Thyroid gland (tissue), 4 donors: ENCODE data around the gene FRYL. TPM values are rescaled to one million over a fixed set of nuclear protein-coding genes. Genes with fewer than 3 reads are reported as not detected.

Experiments used
- DNase-seq, 2 donors: peaks; one replicate each; pipeline ENCODE4 v3.0.0-alpha.2; 2019
- H3K27ac ChIP-seq, 3 donors: fragments of 200-600 bp; sonication (generic); 1 replicate in 2 of 3; 2 replicates in 1 of 3; pipeline ENCODE4 v1.5.1; 2016 to 2019; ENCODE audit warnings: mild to moderate bottlenecking in 1 of 3, moderate library complexity in 1 of 3
- H3K27me3 ChIP-seq: fragments of 200-600 bp; sonication (generic); one replicate; pipeline ENCODE4 v1.5.1; 2019
- H3K36me3 ChIP-seq, 2 donors: fragments of 200-600 bp; sonication (generic); one replicate each; pipeline ENCODE4 v1.5.1; 2016 to 2019
- H3K4me1 ChIP-seq, 2 donors: fragments of 200-600 bp; sonication (generic); one replicate each; pipeline ENCODE4 v1.5.1; 2017 to 2019
- H3K4me3 ChIP-seq, 3 donors: fragments of 200-600 bp; sonication (generic); replicated peaks in 1 of 3; 1 replicate in 2 of 3; 2 replicates in 1 of 3; pipeline ENCODE4 v1.5.1; 2016; ENCODE audit warnings: mild to moderate bottlenecking in 1 of 3
- H3K9me3 ChIP-seq: fragments of 200-600 bp; sonication (generic); one replicate; pipeline ENCODE4 v1.5.1; 2017
- CTCF ChIP-seq, 6 experiments: fragments of 200-600 bp in 3 of 6; fragments of 450-650 bp in 3 of 6; sonication (generic) in 3 of 6; IDR thresholded peaks; one replicate each; pipeline ENCODE4 v1.5.1; 2016 to 2019; ENCODE audit warnings: antibody characterized with exemption in 6 of 6, mild to moderate bottlenecking in 2 of 6, inconsistent platforms in 1 of 6, moderate library complexity in 1 of 6
- POLR2A ChIP-seq, 2 donors: fragments of 450-650 bp; IDR thresholded peaks; one replicate each; pipeline ENCODE4 v1.6.1; 2017; ENCODE audit warnings: antibody characterized with exemption in 2 of 2, mild to moderate bottlenecking in 2 of 2, moderate library complexity in 1 of 2
- WGBS, 2 donors: methylation state at CpG; one replicate each; pipeline ENCODE4 v1.1.5; 2017; 5-methylcytosine and 5-hydroxymethylcytosine counted together
- intact Hi-C: fragments of 100-400 bp; cut with DNase I; formaldehyde crosslinking; loops from one replicate; pipeline ENCODE4 v1.15.1; 2023
- total RNA-seq, 4 donors: library from RNA; depleted of rRNA; stranded (reverse); fragments of >200 nt; gene quantifications; one replicate each; pipeline ENCODE4 v1.2.3, GENCODE V29; 2016

Gene FRYL
- total RNA-seq, 4 donors from 2014 or later: 48.7 to 90.4 (median 67.8) TPM

DNA sequence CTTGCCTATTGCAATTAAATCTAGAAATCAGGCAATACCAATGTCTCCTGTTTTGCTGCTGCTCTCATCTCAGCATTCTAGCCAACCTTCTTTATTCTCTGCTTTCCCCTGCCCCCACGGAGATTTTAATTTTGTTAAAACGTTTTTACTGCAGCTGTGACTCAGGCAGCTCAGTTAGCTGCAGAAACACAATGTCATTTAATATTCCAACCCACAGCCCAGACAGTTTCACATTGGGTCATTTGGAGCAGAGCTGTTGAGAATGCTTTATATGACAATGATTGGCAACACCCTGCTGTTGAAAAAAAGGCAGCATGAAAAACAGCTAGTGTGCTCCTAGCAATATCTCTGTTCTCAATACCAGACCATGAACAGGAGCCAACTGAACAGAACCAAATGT, 309.5 kb downstream of the FRYL start:
- intact Hi-C loops: no loop called here
- 41 to 43% methylated on average over 2 of the region's 2 CpGs for WGBS, 2 donors
- no peak for DNase-seq

GRCh38 chr4:48470137-48470536, 309.9 kb downstream of the FRYL start:
- intact Hi-C loops: no loop called here
- Histone ChIP-seq H3K27ac (no peak overlapping the region), H3K9me3 (no peaks in the 10 kb centered on the region), H3K36me3 (no peaks in the 10 kb centered on the region), H3K4me3 (no peak overlapping the region), H3K4me1 (no peaks in the 10 kb centered on the region), H3K27me3 (no peaks in the 10 kb centered on the region)
- no peak for DNase-seq
- 82 to 89% methylated on average over 1 of the region's 1 CpG for WGBS, 2 donors
- TF ChIP-seq CTCF (IDR thresholded peaks at IDR 0.05) (no peak), POLR2A (IDR thresholded peaks at IDR 0.05) (no peak)

More for the DNA sequence above, 309.5 kb downstream of the FRYL start:
- H3K9me3 ChIP-seq: no peaks in the 10 kb centered on the region
- no peak for TF ChIP-seq CTCF (IDR thresholded peaks at IDR 0.05)
- no peak for TF ChIP-seq POLR2A (IDR thresholded peaks at IDR 0.05)
- H3K4me1 ChIP-seq: no peaks in the 10 kb centered on the region
- no peak overlapping the region for H3K4me3 ChIP-seq
- no peaks in the 10 kb centered on the region for H3K36me3 ChIP-seq
- H3K27ac ChIP-seq: no peak overlapping the region
- H3K27me3 ChIP-seq: no peaks in the 10 kb centered on the region

GRCh38 chr4:48467891-48468290, 312.2 kb downstream of the FRYL start:
- DNase-seq: no peak
- no peaks in the 10 kb centered on the region for H3K9me3 ChIP-seq
- H3K4me3 ChIP-seq: no peak overlapping the region
- WGBS, 2 donors: 79 to 88% methylated on average over 4 to 5 of the region's 5 CpGs
- H3K4me1 ChIP-seq: no peaks in the 10 kb centered on the region
- no peaks in the 10 kb centered on the region for H3K27me3 ChIP-seq
- no peaks in the 10 kb centered on the region for H3K36me3 ChIP-seq
- no peak overlapping the region for H3K27ac ChIP-seq
- TF ChIP-seq CTCF (IDR thresholded peaks at IDR 0.05): no peak
- TF ChIP-seq POLR2A (IDR thresholded peaks at IDR 0.05): no peak
- intact Hi-C loops: no loop called here

DNA sequence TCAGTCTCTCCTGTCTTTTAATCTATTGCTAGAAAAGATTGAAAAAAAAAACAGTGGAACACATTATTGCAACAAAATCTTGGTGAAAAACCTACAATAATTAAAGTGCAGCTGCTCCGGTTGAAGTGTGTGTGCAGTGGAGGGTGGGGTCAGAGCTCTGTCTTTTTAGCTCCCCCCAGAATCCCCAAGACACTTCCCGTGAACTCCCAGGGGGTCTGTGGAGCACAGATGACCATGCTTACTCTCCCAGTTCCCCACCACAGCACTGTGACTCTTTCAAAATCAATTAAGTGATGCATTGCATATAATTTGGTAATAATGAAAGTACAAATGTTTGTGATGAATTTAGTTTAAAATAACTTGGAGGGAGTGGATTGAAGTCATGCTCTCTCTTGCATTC, 312.6 kb downstream of the FRYL start:
- 55 to 58% methylated on average over 2 of the region's 2 CpGs for WGBS, 2 donors
- no peak for TF ChIP-seq CTCF (IDR thresholded peaks at IDR 0.05)
- Histone ChIP-seq H3K4me3 (no peak overlapping the region), H3K4me1 (no peaks in the 10 kb centered on the region), H3K36me3 (no peaks in the 10 kb centered on the region), H3K27me3 (no peaks in the 10 kb centered on the region), H3K9me3 (no peaks in the 10 kb centered on the region), H3K27ac (no peak overlapping the region)
- intact Hi-C loops: no loop called here
- no peak for DNase-seq

GRCh38 chr4:48462363-48462762, 317.7 kb downstream of the FRYL start:
- Histone ChIP-seq H3K9me3 (no peaks in the 10 kb centered on the region), H3K4me3 (no peak overlapping the region), H3K27ac (no peak overlapping the region), H3K36me3 (no peaks in the 10 kb centered on the region), H3K27me3 (no peaks in the 10 kb centered on the region), H3K4me1 (no peaks in the 10 kb centered on the region)
- WGBS, 2 donors: 65 to 73% methylated on average over 5 of the region's 5 CpGs
- intact Hi-C loops: no loop called here
- TF ChIP-seq CTCF (IDR thresholded peaks at IDR 0.05) (no peak), POLR2A (IDR thresholded peaks at IDR 0.05) (no peak)
- DNase-seq: no peak
